Stimulated activated CD4-positive, alpha-beta T cell treated with anti-CD3 and anti-CD28 coated beads, TNF-alpha, amount 100 ng/mL, for 4 hours (primary cell): ENCODE results near the gene MRPS18A.
A peak's percentile ranks its signal among the peaks of the same experiment; 100 is the strongest.

Source experiments
- DNase-seq, 3 experiments: peaks; one replicate each; pipeline ENCODE4 v3.0.0-alpha.2; 2020; ENCODE audit warnings: low read depth in 3 of 3

MRPS18A gene

DNA sequence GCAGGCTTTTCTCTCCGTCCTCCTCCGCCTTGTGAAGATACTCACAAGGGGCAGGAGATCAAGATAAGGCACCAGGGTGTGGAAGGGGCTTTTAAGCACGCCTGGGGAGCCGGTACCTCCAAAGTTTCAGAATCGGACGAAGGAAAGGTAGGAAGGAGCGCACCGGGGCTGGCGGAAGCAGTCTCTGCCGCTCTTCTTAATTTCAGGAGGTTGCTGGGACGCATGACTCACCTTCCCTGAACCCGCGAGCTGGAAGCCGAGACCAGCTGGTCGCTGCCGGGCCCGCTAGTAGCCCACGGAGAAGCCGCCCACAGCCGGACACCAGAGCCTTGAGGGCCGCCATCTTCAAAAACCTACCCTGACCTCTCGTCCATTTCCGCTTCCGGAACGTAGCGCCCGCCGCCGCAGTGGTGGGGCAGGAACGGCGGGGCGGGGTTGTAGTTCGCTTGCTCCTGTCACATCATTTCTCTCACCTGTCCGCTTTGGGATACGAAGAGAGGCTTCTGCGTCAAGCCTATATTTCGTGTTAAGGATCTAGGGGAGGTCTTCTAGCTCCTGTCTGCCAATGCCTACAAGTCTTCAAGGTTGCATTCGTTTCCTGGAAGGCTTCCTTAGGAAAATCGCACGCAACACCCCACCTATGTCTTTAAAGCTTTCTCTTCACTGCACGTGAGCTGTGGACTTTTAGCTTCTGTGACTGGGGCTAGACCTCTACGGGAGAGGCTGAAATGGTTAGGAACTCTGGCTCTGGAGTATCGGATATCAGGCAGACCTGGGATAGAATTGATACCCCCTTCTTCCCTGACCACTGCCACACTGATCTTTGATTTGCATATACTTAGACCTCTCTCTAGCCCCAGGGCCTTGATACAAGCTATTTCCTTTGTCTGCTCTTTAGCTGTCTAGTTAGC lies at the start of gene MRPS18A:
TSS of gene MRPS18A (minus strand) at position 355 of the 911 bp plus-strand sequence. CDS start at position 343, 12 bp downstream.
- peak; percentile 49 to 56 (median 55) for DNase-seq

- DNase-seq = no peak
These were observed 49.3 kb upstream of the MRPS18A start for GRCh38 chr6:43736844-43737243.

DNA sequence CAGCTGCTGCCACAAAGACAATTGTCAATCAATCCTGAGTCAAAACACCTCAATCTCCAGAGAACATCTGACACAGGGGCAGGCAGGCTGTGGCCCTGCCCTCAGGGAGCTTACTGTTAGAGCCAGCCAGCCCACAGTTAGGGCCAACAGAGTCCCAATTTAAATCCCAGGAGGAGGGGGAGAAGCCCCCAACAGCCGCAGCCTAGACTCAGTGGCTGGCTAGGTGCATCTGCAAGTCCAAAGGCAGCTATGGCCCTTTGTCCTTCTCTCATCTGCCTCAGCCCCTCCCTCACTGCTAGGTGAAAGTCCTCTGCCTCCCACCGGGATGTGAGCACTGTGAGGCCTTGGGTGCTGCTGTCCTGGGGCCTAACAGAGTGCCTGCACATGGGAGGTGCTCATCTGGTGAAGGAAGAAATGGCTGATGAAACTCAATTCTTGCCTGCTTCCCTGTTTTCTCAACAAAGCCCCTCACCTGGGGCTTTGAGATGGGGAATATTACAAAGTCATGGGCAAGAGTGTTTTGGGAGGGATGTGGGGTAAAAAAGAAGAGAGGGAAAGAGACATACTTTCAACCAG lies 48.7 kb upstream of the MRPS18A start:
- DNase-seq = no peak

- no peak for DNase-seq
These were observed 48.1 kb upstream of the MRPS18A start for GRCh38 chr6:43735642-43736199.

DNA sequence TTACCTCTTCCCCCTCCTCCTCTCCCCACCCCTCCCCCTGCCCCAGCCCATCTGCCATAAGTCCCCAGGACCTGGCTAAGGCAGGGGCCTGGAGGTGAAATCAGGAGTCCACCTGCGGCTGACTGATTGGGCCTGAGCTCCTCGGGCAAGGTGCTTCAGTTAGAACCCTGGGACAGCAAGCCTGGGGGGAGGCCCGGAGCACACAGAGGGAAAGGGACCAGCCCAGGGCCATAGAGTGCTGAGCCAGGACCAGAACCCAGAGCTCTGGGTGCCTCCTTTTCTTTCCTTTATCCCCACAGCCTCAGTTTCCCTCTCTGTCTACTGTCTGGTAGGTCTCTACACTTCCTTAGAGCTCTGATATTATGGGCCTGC lies 46.7 kb upstream of the MRPS18A start:
- DNase-seq = no peak

GRCh38 chr6:43733471-43734293 lies 46.1 kb upstream of the MRPS18A start:
- DNase-seq = peak in 1 of 3 experiments; percentile 40

GRCh38 chr6:43730634-43731033 lies 43.0 kb upstream of the MRPS18A start:
- no peak for DNase-seq

- DNase-seq = no peak
These were observed 41.9 kb upstream of the MRPS18A start for GRCh38 chr6:43729537-43729936.

GRCh38 chr6:43728586-43728985 lies 41.0 kb upstream of the MRPS18A start:
- DNase-seq = no peak

DNA sequence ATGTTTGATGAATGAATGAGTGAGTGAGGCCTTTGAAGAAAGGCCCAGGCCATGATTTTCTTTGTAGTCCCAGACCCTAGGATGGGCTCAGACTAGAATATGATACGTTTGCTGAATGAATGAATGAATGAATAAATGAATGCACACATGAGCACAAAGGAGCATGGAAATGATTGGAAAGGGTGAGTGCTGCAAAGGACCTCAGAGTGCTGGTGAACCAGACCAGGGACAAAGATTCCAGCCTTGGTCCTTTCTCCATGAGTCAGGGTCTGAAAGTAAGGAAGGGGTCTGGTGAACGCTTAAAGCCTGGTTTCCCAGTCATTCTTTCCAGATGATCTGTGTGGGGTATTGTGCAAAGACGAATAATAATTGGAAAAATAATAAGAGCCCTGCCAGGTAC lies 40.0 kb upstream of the MRPS18A start:
- DNase-seq = no peak

- DNase-seq = no peak
These were observed 38.3 kb upstream of the MRPS18A start for GRCh38 chr6:43725643-43726580.

DNA sequence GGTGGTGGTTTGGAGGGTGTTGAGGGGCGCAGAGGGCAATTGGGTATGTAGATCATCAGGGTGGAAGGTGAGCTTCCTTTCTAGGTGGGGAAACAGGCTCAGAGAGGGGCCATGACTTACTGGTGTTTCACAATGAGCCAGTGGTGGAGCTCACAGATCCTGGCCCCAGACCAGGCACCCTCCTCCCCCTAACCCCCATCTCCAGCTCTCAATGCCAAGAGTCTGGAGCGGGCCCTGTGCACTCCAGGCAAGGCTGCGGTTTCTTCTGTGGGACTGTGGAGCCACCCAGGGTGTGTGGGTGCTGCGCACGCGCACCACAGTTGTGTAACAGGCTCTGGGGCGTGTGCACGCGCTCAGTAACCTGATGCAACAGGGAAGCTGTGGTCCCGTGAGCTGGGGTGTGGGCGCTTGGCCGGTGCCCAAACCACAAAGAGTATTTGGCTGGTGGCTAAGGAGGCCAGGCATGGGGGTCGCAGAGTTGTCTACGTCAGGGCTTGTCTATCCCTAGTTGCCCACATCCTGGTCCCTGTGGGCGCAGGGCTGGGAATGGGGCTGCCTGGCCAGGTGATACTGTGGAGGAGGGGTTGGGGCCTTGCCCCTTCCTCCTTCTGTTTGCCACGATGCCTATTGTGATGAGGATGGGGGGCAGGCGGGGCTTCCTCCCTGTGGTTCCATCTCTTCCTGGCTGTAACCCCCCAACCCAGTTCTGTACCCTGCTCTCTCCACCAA lies 37.5 kb upstream of the MRPS18A start:
- DNase-seq = peak; percentile 52 to 62 (median 55)

DNA sequence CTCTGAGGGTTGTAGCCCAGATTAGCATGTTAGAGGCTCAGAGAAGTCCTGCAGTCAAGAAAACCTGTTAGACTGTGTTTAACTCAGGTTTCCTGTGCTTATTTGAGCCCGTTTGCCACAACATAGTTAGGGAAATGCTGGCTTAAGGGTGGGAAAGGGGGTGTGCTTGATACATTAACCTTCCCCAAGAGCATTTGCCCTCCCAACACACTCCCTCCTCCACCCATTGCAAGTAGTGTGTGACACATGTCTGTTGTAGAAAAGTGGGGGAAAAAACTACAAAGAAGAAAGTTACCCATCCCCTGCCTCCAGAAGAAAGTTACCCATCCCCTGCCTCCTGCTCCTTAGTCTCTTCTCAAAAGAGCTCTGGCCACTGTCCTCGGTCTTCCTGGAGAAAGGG lies 36.8 kb upstream of the MRPS18A start:
- no peak for DNase-seq

DNA sequence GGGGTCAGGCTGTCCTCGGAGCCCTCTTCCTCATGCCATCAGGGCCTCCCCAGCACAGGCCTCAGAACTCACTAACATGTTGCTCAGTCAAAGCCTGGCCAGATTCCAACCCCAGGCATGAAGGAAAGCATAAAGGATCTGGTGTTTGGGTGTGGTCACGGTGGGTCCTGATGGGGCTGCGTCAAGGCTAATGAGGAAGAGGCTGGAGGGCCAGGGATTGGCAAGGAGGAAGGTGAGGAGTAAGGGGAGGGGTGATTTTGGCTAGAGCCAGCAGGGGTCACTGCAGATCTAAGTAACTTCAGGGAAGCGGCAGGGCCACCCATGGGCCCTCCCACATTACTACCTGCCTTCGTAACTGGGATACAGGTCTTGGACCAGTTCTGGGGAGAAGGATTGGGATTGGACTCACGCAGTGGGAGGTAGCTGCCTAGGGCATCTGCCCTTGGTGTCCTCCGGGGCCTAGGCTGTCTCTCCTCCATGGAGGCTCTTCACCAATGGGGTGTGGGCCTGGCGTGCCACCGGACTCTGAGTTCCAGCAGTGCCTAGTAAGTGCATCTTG lies 36.2 kb upstream of the MRPS18A start:
- peak; percentile 44 to 58 (median 49) for DNase-seq

GRCh38 chr6:43722920-43723545 lies 35.4 kb upstream of the MRPS18A start:
- DNase-seq = no peak

GRCh38 chr6:43720999-43721398 lies 33.4 kb upstream of the MRPS18A start:
- DNase-seq = no peak

DNA sequence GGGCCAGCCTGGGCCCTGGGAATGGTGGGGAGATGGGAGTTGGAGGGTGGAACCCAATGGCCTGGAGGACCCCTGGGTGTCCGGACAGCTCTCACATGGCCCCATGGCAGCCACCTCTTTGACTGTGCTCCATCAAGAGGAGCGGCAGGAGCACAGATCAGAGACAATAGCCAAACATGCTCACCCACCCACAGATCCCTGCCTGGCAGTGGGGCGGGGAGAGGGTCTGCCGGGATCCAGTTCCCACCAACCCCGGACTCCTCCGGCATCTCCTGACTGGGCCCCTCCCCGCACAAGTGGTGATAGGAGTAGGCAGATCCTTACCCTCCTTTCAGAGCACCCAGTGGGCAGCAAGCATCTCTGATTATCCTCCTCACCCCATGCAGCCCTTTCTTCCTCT lies 31.9 kb upstream of the MRPS18A start:
- no peak for DNase-seq

DNA sequence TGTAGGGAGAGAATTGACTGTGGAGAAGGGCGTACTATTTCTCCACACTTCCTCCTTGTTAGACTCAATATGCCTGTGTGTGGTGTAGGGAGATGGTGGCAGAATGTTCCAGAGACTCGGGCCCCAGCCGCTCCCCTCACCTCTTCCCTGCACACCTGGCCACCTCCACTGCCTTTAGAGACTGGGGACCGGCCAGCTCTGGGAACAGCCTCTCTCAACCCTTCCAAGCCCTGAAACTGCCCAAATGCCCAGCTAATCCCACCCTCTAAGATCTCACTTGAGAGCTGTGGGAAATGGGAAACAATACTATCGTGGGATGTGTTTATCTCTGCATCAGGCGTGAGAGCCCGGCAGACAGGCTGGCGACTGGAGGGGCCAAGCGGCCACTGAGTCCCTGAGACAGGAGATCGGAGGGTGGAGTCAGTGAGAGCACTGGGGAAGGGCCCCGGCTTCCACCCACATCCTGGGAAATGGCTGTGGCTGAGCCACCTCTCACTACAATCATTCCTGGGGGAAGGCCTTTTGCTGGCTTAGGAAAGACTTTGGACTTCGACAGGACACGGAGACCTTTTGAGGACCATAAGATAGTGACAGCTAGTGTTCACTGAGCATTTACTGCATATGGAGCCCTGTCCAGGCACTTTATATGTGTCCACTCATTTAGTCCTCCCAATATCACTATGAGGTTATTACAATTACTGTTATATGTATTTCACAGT lies 31.0 kb upstream of the MRPS18A start:
- no peak for DNase-seq

DNA sequence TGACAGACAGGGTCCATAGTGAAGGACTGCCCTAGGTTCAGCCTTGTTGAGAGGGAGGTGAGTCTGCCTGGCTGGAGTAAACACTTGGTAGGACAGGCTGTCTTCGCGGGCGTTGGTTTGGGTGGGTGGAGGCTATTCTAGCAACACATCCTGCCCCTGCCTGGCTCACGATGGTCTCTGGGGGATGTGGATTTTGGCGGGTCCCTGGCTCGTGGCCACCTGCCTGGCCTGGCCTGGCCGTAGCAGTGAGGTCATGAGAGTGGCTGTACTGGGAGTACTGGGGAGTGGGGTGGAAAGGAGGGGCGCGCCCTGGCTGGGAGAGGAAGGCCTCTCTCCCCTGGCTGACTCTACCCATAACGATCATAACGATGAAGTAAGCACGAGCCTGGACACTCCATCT lies 30.2 kb upstream of the MRPS18A start:
- DNase-seq = no peak
